ENCODE data around the gene INTS1.

INTS1 gene

DNA sequence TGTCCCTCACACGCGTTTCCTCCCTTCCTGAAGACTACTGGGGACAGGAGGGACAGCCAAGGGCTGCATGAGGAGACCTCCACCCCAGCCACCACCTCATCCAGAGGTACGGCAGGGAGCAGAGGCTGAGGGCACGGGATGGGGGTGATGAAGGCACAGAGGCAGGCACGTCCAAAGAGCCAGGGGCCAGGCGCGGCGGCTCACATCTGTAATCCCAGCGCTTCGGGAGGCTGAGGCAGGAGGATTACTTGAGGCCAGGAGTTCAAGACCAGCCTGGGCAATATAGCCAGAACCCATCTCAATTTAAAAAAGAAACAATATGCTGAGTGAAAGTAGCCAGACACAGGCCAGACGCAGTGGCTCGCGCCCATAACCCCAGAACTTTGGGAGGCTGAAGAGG, 48.2 kb downstream of the INTS1 start:
- in situ Hi-C loops (cut with MboI; ENCODE audit: low sequenced_read_pairs, unreplicated experiment), result no loop called here
- DNase-seq (ENCODE audit: low spot score), result no peak
- TF ChIP-seq, protein P1, sequence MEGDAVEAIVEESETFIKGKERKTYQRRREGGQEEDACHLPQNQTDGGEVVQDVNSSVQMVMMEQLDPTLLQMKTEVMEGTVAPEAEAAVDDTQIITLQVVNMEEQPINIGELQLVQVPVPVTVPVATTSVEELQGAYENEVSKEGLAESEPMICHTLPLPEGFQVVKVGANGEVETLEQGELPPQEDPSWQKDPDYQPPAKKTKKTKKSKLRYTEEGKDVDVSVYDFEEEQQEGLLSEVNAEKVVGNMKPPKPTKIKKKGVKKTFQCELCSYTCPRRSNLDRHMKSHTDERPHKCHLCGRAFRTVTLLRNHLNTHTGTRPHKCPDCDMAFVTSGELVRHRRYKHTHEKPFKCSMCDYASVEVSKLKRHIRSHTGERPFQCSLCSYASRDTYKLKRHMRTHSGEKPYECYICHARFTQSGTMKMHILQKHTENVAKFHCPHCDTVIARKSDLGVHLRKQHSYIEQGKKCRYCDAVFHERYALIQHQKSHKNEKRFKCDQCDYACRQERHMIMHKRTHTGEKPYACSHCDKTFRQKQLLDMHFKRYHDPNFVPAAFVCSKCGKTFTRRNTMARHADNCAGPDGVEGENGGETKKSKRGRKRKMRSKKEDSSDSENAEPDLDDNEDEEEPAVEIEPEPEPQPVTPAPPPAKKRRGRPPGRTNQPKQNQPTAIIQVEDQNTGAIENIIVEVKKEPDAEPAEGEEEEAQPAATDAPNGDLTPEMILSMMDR (IDR thresholded peaks at IDR 0.05; ENCODE audit: borderline replicate concordance, control extremely low read depth, extremely low read depth, insufficient read depth, missing control alignments), result no peak

GRCh38 chr7:1455241-1455939, 48.8 kb downstream of the INTS1 start:
- DNase-seq (ENCODE audit: low spot score), result no peak
- in situ Hi-C loops (cut with MboI; ENCODE audit: low sequenced_read_pairs, unreplicated experiment), result no loop called here
- TF ChIP-seq, protein P1 (IDR thresholded peaks at IDR 0.05; ENCODE audit: borderline replicate concordance, control extremely low read depth, extremely low read depth, insufficient read depth, missing control alignments), result no peak

DNA sequence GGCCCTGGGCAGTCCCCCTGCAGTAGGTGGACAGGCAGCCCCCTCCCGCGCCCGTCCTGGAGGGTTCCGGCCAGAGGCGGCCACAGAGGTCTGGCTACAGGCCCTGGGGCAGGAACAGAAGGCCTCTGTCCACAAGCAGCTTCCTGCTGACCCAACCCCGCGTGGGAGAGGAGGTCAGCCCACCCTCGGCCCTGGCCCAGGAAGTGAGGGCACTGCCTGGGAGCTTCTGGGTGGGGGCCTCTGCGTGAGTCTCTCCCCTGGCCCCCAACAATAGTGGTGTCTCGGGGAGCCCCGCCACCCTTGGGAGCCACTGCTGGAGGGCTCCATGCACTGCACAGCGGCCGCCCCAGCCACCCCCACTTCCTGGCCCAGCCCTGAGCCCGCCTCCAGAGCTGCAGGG, 49.6 kb downstream of the INTS1 start:
- TF ChIP-seq, protein P1 (IDR thresholded peaks at IDR 0.05; ENCODE audit: borderline replicate concordance, control extremely low read depth, extremely low read depth, insufficient read depth, missing control alignments), result no peak
- no peak for DNase-seq (ENCODE audit: low spot score)
- in situ Hi-C loops (cut with MboI; ENCODE audit: low sequenced_read_pairs, unreplicated experiment), result no loop called here

- in situ Hi-C loops (cut with MboI; ENCODE audit: low sequenced_read_pairs, unreplicated experiment), result no loop called here
- no peak for DNase-seq (ENCODE audit: low spot score)
- TF ChIP-seq, protein P1 (IDR thresholded peaks at IDR 0.05; ENCODE audit: borderline replicate concordance, control extremely low read depth, extremely low read depth, insufficient read depth, missing control alignments), result no peak
These were observed 52.0 kb downstream of the INTS1 start for GRCh38 chr7:1452205-1452604.

DNA sequence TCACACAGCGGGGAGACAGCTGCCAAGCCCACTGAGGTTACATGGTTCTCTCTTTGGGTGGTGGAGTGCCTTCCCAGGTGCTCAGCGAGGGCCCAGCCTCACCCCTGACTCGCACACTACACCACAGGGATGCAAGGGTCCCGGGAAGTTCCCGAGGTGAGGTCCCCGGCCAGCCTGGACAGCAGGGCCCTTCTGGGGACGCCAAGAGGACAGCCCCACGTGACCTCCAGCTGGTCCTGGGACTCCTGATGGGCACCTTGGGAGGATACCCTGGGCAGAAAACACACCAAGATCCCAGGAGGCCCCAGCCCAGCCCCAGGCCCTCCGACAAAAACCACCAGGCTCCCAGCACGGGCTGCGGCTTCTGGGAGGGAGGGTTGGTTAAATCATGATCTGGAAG, 53.2 kb downstream of the INTS1 start:
- DNase-seq (ENCODE audit: low spot score), result no peak
- in situ Hi-C loops (cut with MboI; ENCODE audit: low sequenced_read_pairs, unreplicated experiment), result no loop called here
- TF ChIP-seq, protein P1 (IDR thresholded peaks at IDR 0.05; ENCODE audit: borderline replicate concordance, control extremely low read depth, extremely low read depth, insufficient read depth, missing control alignments), result no peak

DNA sequence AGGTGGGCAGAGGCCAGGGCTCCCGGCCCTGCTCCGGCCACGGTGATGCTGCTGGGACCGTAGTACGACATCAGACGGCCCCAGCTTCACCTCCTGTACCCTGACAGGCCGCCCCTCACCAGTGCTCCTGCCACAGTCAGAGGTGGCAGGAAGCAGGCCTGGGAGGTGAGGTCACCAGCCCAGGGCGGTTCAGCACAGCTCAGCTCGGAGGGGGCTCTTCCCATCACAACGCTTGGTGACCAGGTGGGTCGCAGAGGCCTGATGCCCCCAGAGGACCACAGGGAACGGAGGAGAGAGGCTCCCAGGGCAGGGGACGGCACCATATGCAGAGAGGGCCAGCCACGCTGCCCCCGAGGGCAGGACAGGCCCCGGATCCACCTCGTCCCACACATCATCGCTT, 53.8 kb downstream of the INTS1 start:
- TF ChIP-seq, protein P1 (IDR thresholded peaks at IDR 0.05; ENCODE audit: borderline replicate concordance, control extremely low read depth, extremely low read depth, insufficient read depth, missing control alignments), result no peak
- DNase-seq (ENCODE audit: low spot score), result no peak
- in situ Hi-C loops (cut with MboI; ENCODE audit: low sequenced_read_pairs, unreplicated experiment), result no loop called here

Data from GM13976 (cell line).